Kidney (tissue), 14 donors: Measurements from ENCODE around the gene GOLGA2. TPM values are rescaled to one million over a fixed set of nuclear protein-coding genes. Genes with fewer than 3 reads are reported as not detected.

Source experiments
- DNase-seq, 5 donors: peaks; one replicate each; pipeline ENCODE4 v3.0.0-alpha.2; 2013 to 2020
- FAIRE-seq: peaks from 2 replicates; lab custom pipeline; 2012; peaks lifted over from hg19 to GRCh38; lab: Jason Lieb, UNC
- H3K27ac ChIP-seq, 2 donors: one replicate each; pipeline ENCODE4 v1.7.0; 2013; ENCODE audit warnings: low read depth in 2 of 2, low read length in 2 of 2, inconsistent platforms in 1 of 2
- H3K27me3 ChIP-seq: one replicate; pipeline ENCODE4 v1.7.1; 2013; ENCODE audit warnings: low read length, inconsistent platforms; ENCODE audit not compliant: control insufficient read depth, insufficient read depth
- H3K36me3 ChIP-seq, 3 donors: one replicate each; pipeline versions ENCODE4 v1.7.0 to v1.7.1; 2013; ENCODE audit warnings: low read length in 3 of 3, control low read depth in 1 of 3, inconsistent platforms in 1 of 3; ENCODE audit not compliant: insufficient read depth in 3 of 3, control insufficient read depth in 2 of 3
- H3K4me1 ChIP-seq, 3 donors: one replicate each; pipeline versions ENCODE4 v1.7.0 to v1.7.1; 2013; ENCODE audit warnings: low read length in 3 of 3, inconsistent platforms in 1 of 3, low read depth in 1 of 3; ENCODE audit not compliant: control insufficient read depth in 2 of 3, insufficient read depth in 2 of 3
- H3K4me3 ChIP-seq, 3 donors: one replicate each; pipeline versions ENCODE4 v1.7.0 to v1.8.1; 2013; ENCODE audit warnings: low read length in 3 of 3, control low read depth in 1 of 3, inconsistent platforms in 1 of 3
- H3K9ac ChIP-seq, 3 donors: one replicate each; pipeline versions ENCODE4 v1.7.0 to v1.7.1; 2013; ENCODE audit warnings: low read length in 3 of 3, control low read depth in 1 of 3, inconsistent platforms in 1 of 3
- H3K9me3 ChIP-seq, 3 donors: one replicate each; pipeline versions ENCODE4 v1.7.0 to v1.7.1; 2013; ENCODE audit warnings: low read length in 3 of 3, control low read depth in 1 of 3, inconsistent platforms in 1 of 3; ENCODE audit not compliant: control insufficient read depth in 2 of 3, insufficient read depth in 1 of 3
- intact Hi-C: fragments of 100-400 bp; cut with DNase I; formaldehyde crosslinking; loops from one replicate; pipeline ENCODE4 v1.11.1; 2022
- polyA plus RNA-seq: library from polyadenylated mRNA; stranded (reverse); fragments of 350-450 nt; fragmentation: Illumina TruSeq; extraction: RNeasy Lipid Tissue Mini Kit (QIAGEN cat#74804); gene quantifications from one replicate; pipeline ENCODE4 v1.2.3, GENCODE V29; 2014; ENCODE audit warnings: low read depth, low replicate concordance; ENCODE audit not compliant: insufficient read depth
- total RNA-seq: library from RNA; stranded (reverse); fragmentation: NEBNext Ultra II Directional; extraction: Animal tissue kit (Norgen Biotek cat#: 25700); gene quantifications from one replicate; pipeline ENCODE4 v1.2.1, GENCODE V29; 2021
- TF ChIP-seq, protein P1 (sequence below): IDR thresholded peaks from 3 replicates; pipeline ENCODE4 v1.5.1; 2012; ENCODE audit warnings: mild to moderate bottlenecking, moderate library complexity, borderline replicate concordance; ENCODE audit not compliant: insufficient read depth; ENCODE audit errors: extremely low read depth
- donor health status: control.
- donor health status: control.
- donor health status: control.
- donor health status: control.
- donor health status: control.
- donor health status: DM: yes; HTN: yes; CAD: no.
- donor health status: Normal renal cell carcinoma (clear cell type).

The GOLGA2 gene
- total and polyA plus RNA-seq, 2 donors from 2014 or later: 42.9 to 79.7 TPM

DNA sequence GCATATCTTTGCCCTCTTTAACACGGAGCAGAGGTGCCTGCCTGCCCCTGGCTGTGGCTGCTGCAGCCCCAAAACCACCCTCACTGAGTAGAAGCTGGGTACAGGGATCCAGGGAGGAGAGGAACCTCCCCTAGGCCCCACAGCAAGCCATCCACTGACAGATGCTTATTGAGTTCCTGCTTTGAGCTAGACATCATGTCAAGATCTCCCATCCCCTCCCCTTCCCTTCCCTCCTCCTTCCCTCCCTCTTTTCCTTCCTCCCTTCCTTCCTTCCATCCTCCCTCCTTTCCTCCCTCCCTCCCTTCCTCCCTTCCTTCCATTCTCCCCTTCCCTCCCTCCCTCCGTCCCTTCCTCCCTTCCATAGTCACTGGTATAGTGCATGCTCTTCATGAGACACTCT lies 29.3 kb downstream of the GOLGA2 start:
- H3K27me3 ChIP-seq: no peaks in the 10 kb centered on the region
- FAIRE-seq (no peak), DNase-seq (peak in 1 of 5 donors; percentile 43)
- no peak overlapping the region for H3K4me3 ChIP-seq
- intact Hi-C loops: no loop called here
- TF ChIP-seq, protein P1, sequence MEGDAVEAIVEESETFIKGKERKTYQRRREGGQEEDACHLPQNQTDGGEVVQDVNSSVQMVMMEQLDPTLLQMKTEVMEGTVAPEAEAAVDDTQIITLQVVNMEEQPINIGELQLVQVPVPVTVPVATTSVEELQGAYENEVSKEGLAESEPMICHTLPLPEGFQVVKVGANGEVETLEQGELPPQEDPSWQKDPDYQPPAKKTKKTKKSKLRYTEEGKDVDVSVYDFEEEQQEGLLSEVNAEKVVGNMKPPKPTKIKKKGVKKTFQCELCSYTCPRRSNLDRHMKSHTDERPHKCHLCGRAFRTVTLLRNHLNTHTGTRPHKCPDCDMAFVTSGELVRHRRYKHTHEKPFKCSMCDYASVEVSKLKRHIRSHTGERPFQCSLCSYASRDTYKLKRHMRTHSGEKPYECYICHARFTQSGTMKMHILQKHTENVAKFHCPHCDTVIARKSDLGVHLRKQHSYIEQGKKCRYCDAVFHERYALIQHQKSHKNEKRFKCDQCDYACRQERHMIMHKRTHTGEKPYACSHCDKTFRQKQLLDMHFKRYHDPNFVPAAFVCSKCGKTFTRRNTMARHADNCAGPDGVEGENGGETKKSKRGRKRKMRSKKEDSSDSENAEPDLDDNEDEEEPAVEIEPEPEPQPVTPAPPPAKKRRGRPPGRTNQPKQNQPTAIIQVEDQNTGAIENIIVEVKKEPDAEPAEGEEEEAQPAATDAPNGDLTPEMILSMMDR: no peak
- no peak overlapping the region for H3K27ac ChIP-seq
- H3K9me3 ChIP-seq: no peaks in the 10 kb centered on the region
- H3K4me1 ChIP-seq: peaks cover 0 to 11% (median 4%) of the 10 kb centered on the region in 3 donors
- H3K36me3 ChIP-seq: no peaks in the 10 kb centered on the region
- no peak overlapping the region for H3K9ac ChIP-seq

DNA sequence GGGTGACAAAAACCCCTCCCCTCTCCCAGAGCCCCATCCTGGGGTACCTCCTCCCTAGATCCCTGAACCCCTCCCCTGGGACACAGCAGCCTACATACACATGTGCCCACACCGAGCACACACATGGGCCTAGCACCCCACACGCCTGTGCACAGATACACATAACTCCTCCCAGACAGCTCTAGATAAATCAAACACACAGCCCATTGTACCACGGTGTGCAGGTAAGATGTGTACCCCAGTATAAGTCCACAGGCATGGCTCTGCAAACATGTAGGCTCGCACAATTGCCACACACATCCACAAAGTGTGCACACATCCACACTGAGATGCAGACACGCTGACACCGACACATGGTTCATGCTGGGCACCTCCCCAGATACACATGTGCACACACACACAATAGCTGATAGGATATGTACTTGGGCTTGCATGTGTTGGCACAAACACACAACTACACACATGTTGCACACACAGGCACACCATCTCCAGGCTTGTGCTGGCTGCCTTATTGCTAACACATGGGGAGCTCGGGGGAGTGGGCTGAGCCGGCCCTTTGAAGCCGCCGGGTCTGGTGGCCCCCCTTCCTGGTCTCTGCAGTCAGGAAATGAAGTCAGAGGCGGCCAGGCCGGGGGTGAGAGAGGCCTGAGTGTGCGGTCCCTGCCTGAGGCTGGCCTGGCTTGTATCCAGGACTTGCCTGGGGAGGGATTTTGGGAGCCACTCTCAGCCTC lies 30.2 kb downstream of the GOLGA2 start:
- Histone ChIP-seq H3K9ac (no peak overlapping the region), H3K27me3 (no peaks in the 10 kb centered on the region), H3K4me1 (peaks cover 0 to 6% (median 4%) of the 10 kb centered on the region in 3 donors), H3K4me3 (no peak overlapping the region), H3K27ac (no peak overlapping the region), H3K9me3 (no peaks in the 10 kb centered on the region), H3K36me3 (no peaks in the 10 kb centered on the region)
- peak; percentile 79 to 95 (median 87) for DNase-seq
- TF ChIP-seq, protein P1: no peak
- intact Hi-C loops: no loop called here
- no peak for FAIRE-seq

DNA sequence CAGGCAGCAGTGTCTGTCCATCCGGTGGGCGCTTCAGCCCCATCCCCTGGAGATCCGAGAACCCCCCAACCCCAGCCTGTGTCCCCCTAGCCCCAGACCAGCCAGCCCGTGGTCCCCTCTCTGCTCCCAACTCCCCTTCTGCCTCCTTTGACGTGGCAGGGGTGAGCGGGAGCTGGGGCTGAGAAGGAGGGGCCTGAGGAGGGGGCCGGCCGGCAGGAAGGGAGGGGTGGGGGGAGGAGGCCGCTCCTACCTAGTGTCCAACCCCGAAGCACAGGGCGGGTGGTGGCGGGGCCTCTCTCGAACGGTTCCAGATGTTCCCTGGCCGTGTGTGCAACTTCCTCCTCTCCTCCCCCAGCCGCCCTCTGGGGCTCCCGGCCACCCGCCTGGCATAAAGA lies 31.0 kb downstream of the GOLGA2 start:
- peak overlapping the region in 1 of 3 donors; percentile 39 for H3K9ac ChIP-seq
- no peaks in the 10 kb centered on the region for H3K27me3 ChIP-seq
- FAIRE-seq (no peak), DNase-seq (peak; percentile 86 to 97 (median 93))
- no peaks in the 10 kb centered on the region for H3K36me3 ChIP-seq
- H3K9me3 ChIP-seq: no peaks in the 10 kb centered on the region
- peaks cover 0 to 6% (median 4%) of the 10 kb centered on the region in 3 donors for H3K4me1 ChIP-seq
- H3K4me3 ChIP-seq: peak overlapping the region in 1 of 3 donors; percentile 73
- no peak overlapping the region for H3K27ac ChIP-seq
- TF ChIP-seq, protein P1: no peak
- intact Hi-C loops: no loop called here
